NCI-H2227 (cell line): Measurements from ENCODE around the gene SIRT7.

Experiments
- DNase-seq: peaks from one replicate; lab custom pipeline; 2025; ENCODE audit not compliant: unreplicated experiment; lab: John Stamatoyannopoulos, UW

Gene SIRT7

GRCh38 chr17:81865733-81866439 lies 52.1 kb downstream of the SIRT7 start:
- no peak for DNase-seq

- no peak for DNase-seq
Observed at GRCh38 chr17:81865358-81865732, 52.6 kb downstream of the SIRT7 start.

GRCh38 chr17:81863833-81864768 lies 53.9 kb downstream of the SIRT7 start:
- no peak for DNase-seq

- peak; percentile 60 for DNase-seq
Observed at GRCh38 chr17:81863123-81863675, 54.8 kb downstream of the SIRT7 start.
